ENCODE results near the gene EVX1. TPM values are rescaled to one million over a fixed set of nuclear protein-coding genes. Genes with fewer than 3 reads are reported as not detected.
A peak's percentile ranks its signal among the peaks of the same experiment; 100 is the strongest.

Gene EVX1
- total and polyA plus RNA-seq, 2 of the 8 experiments (the other 6 are each of a cell fraction or from before 2014, with no cell fraction given) = not detected

- TF ChIP-seq SAP30 (IDR thresholded peaks at IDR 0.05; ENCODE audit: insufficient read depth, insufficient replicate concordance, low read length) = no peak
- no peak for TF ChIP-seq SIRT6 (IDR thresholded peaks at IDR 0.05; ENCODE audit: low read length)
- peak; percentile 69; the same call in 1 of the 2 replicates for TF ChIP-seq GABPA (IDR thresholded peaks at IDR 0.05; ENCODE audit: borderline replicate concordance, insufficient read depth, low read length)
- no peak for TF ChIP-seq BCL11A (IDR thresholded peaks at IDR 0.05; ENCODE audit: low read depth in 2 of 2, low read length in 2 of 2)
- no peak for TF ChIP-seq MAFK (IDR thresholded peaks at IDR 0.05; ENCODE audit: low read depth, low read length)
- no peak for TF ChIP-seq FOSL1 (IDR thresholded peaks at IDR 0.05; ENCODE audit: insufficient read depth, low read depth, low read length)
- no peak; a peak in 1 of 4 replicates for TF ChIP-seq HDAC2 (IDR thresholded peaks at IDR 0.05; ENCODE audit: borderline replicate concordance in 1 of 2, low read depth in 2 of 2, low read length in 2 of 2)
- TF ChIP-seq, protein P1, sequence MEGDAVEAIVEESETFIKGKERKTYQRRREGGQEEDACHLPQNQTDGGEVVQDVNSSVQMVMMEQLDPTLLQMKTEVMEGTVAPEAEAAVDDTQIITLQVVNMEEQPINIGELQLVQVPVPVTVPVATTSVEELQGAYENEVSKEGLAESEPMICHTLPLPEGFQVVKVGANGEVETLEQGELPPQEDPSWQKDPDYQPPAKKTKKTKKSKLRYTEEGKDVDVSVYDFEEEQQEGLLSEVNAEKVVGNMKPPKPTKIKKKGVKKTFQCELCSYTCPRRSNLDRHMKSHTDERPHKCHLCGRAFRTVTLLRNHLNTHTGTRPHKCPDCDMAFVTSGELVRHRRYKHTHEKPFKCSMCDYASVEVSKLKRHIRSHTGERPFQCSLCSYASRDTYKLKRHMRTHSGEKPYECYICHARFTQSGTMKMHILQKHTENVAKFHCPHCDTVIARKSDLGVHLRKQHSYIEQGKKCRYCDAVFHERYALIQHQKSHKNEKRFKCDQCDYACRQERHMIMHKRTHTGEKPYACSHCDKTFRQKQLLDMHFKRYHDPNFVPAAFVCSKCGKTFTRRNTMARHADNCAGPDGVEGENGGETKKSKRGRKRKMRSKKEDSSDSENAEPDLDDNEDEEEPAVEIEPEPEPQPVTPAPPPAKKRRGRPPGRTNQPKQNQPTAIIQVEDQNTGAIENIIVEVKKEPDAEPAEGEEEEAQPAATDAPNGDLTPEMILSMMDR (IDR thresholded peaks at IDR 0.05; ENCODE audit: control extremely low read depth in 1 of 3, insufficient read depth in 1 of 3, low read depth in 1 of 3, low read length in 3 of 3) = peak; percentile 61 to 74 (median 62)
- no peak for TF ChIP-seq TCF12 (IDR thresholded peaks at IDR 0.05; ENCODE audit: low read depth, low read length)
- TF ChIP-seq CBX8 (IDR thresholded peaks at IDR 0.05; ENCODE audit: borderline replicate concordance, low read depth, low read length) = no peak
- TF ChIP-seq SIN3A (conservative IDR thresholded peaks at IDR 0.05 in 1 of 2, IDR thresholded peaks at IDR 0.05 in 1 of 2; ENCODE audit: low read depth in 1 of 2, low read length in 2 of 2) = no peak
- no peak for TF ChIP-seq ATF2 (IDR thresholded peaks at IDR 0.05; ENCODE audit: low read length)
- no peak for TF ChIP-seq EGR1 (IDR thresholded peaks at IDR 0.05; ENCODE audit: borderline replicate concordance, low read depth, low read length)
- TF ChIP-seq GTF2F1 (IDR thresholded peaks at IDR 0.05; ENCODE audit: borderline replicate concordance, low read depth, low read length) = no peak
- TF ChIP-seq POLR2A (IDR thresholded peaks at IDR 0.05; ENCODE audit: control extremely low read depth in 1 of 2, low read depth in 2 of 2, low read length in 2 of 2) = no peak
These were observed 7.0 kb upstream of the EVX1 start (continued) for GRCh38 chr7:27235387-27236311.

Data from H1 (cell line).